HepG2 (cell line): ENCODE data around the gene GPR22. TPM values are rescaled to one million over a fixed set of nuclear protein-coding genes. Genes with fewer than 3 reads are reported as not detected.

Source experiments
- ATAC-seq: fragments of 200-7000 bp; cut with Tn5 transposase; 3 replicates; pipeline ENCODE4 v1.9.1; 2020; ENCODE audit warnings: mild to moderate bottlenecking, moderate library complexity
- BruUV-seq: library from RNA; stranded (reverse); fragments of 400-500 nt; replicated peaks from 2 replicates; lab custom pipeline; 2021; lab: Mats Ljungman, UMichigan
- CTCF ChIA-PET: fragments of 300-600 bp; formaldehyde crosslinking; extraction: SDS; loops from one replicate; lab custom pipeline; 2021; ENCODE audit warnings: low total read pairs, inconsistent platforms, low intra/inter-chr PET ratio; lab: Yijun Ruan, JAX
- POLR2A ChIA-PET: fragments of 350-600 bp; sonication (Branson Sonifier 250); formaldehyde crosslinking; loops from one replicate; lab custom pipeline; 2020; ENCODE audit warnings: antibody characterized with exemption, inconsistent platforms; lab: Yijun Ruan, JAX
- DNase-seq: peaks from one replicate; pipeline ENCODE4 v3.0.0-alpha.2; 2015; ENCODE audit warnings: low spot score
- FAIRE-seq: peaks from 3 replicates; lab custom pipeline; 2011; peaks lifted over from hg19 to GRCh38; lab: Jason Lieb, UNC
- H2AFZ ChIP-seq: one replicate; pipeline ENCODE4 v1.6.1; 2011; ENCODE audit warnings: low read length, inconsistent platforms
- H3K27ac ChIP-seq: fragments of 300-600 bp; 3 replicates; pipeline ENCODE4 v1.8.0; 2011; ENCODE audit warnings: mixed run types, mild to moderate bottlenecking, mixed read lengths, low read length, inconsistent platforms; ENCODE audit not compliant: insufficient read depth; ENCODE audit errors: extremely low read length
- H3K27me3 ChIP-seq, 2 experiments: fragments of 200-600 bp in 1 of 2; 2 replicates in 1 of 2; 3 replicates in 1 of 2; pipeline versions ENCODE4 v1.6.0 to v1.8.0; 2011; ENCODE audit warnings: low read length in 2 of 2, mild to moderate bottlenecking in 2 of 2, moderate library complexity in 2 of 2, inconsistent platforms in 1 of 2; ENCODE audit not compliant: insufficient read depth in 2 of 2, control insufficient read depth in 1 of 2
- H3K36me3 ChIP-seq, 2 experiments: fragments of 200-600 bp in 1 of 2; replicated peaks in 1 of 2; 2 replicates in 1 of 2; 3 replicates in 1 of 2; pipeline versions ENCODE4 v1.5.1 to v1.8.0; 2011; ENCODE audit warnings: low read length in 2 of 2, inconsistent platforms in 1 of 2; ENCODE audit not compliant: insufficient read depth in 2 of 2, control insufficient read depth in 1 of 2
- H3K4me1 ChIP-seq: 2 replicates; pipeline ENCODE4 v1.5.1; 2012; ENCODE audit warnings: low read length, inconsistent platforms; ENCODE audit not compliant: insufficient read depth
- H3K4me2 ChIP-seq: 2 replicates; pipeline ENCODE4 v1.6.0; 2011; ENCODE audit warnings: low read depth, low read length, inconsistent platforms
- H3K4me3 ChIP-seq, 3 experiments: fragments of 200-600 bp in 1 of 3; sonication (generic), shearing (Covaris generic) in 1 of 3; replicated peaks in 1 of 3; 2 replicates each; pipeline ENCODE4 v1.5.1; 2011 to 2016; ENCODE audit warnings: low read length in 3 of 3, inconsistent platforms in 2 of 3, low read depth in 2 of 3, mild to moderate bottlenecking in 2 of 3, control low read depth in 1 of 3, mixed read lengths in 1 of 3; ENCODE audit not compliant: insufficient read depth in 1 of 3
- H3K79me2 ChIP-seq: one replicate; pipeline ENCODE4 v1.6.1; 2011; ENCODE audit warnings: low read length, inconsistent platforms; ENCODE audit not compliant: insufficient read depth
- H3K9ac ChIP-seq: 2 replicates; pipeline ENCODE4 v1.6.0; 2011; ENCODE audit warnings: mild to moderate bottlenecking, low read depth, low read length, inconsistent platforms; ENCODE audit not compliant: insufficient read depth
- H3K9me3 ChIP-seq: 2 replicates; pipeline ENCODE4 v1.5.1; 2012; ENCODE audit warnings: mild to moderate bottlenecking, low read length
- H4K20me1 ChIP-seq: 2 replicates; pipeline ENCODE4 v1.6.0; 2011; ENCODE audit warnings: inconsistent platforms, mild to moderate bottlenecking, low read length, moderate library complexity; ENCODE audit not compliant: insufficient read depth
- ARHGAP35 ChIP-seq: sonication (generic); formaldehyde crosslinking; IDR thresholded peaks from 2 replicates; pipeline ENCODE4 v1.9.0; 2022; ENCODE audit warnings: mild to moderate bottlenecking, inconsistent platforms, moderate library complexity, missing genetic modification reagents, borderline replicate concordance
- CSRNP1 ChIP-seq: sonication (generic); formaldehyde crosslinking; IDR thresholded peaks from 2 replicates; pipeline ENCODE4 v1.8.1; 2023; ENCODE audit warnings: mild to moderate bottlenecking, missing genetic modification reagents
- HDAC2 ChIP-seq: sonication (generic); formaldehyde crosslinking; IDR thresholded peaks from 2 replicates; pipeline ENCODE4 v1.4.0; 2020; ENCODE audit warnings: missing genetic modification reagents
- HMGXB3 ChIP-seq: sonication (generic); formaldehyde crosslinking; IDR thresholded peaks from 2 replicates; pipeline ENCODE4 v1.4.0; 2020; ENCODE audit warnings: missing genetic modification reagents, borderline replicate concordance
- SAP130 ChIP-seq: IDR thresholded peaks from 2 replicates; pipeline ENCODE4 v1.6.1; 2016; ENCODE audit warnings: low read depth
- TRIM22 ChIP-seq: fragments of 450-650 bp; IDR thresholded peaks from 2 replicates; pipeline ENCODE4 v1.6.1; 2017
- U2AF2 ChIP-seq: fragments of 200-400 bp; formaldehyde crosslinking; IDR thresholded peaks from 2 replicates; pipeline ENCODE4 v1.6.1; 2017; ENCODE audit warnings: low read depth, mild to moderate bottlenecking, low read length
- UBTF ChIP-seq: sonication (generic); formaldehyde crosslinking; IDR thresholded peaks from 2 replicates; pipeline ENCODE4 v1.4.0; 2020; ENCODE audit warnings: mild to moderate bottlenecking, missing genetic modification reagents
- ZFP82 ChIP-seq: sonication (generic); formaldehyde crosslinking; IDR thresholded peaks from 2 replicates; pipeline ENCODE4 v1.5.1; 2020; ENCODE audit warnings: mild to moderate bottlenecking, missing genetic modification reagents, borderline replicate concordance
- ZNF460 ChIP-seq: sonication (generic); formaldehyde crosslinking; IDR thresholded peaks from 2 replicates; pipeline ENCODE4 v1.5.1; 2020; ENCODE audit warnings: missing genetic modification reagents, mild to moderate bottlenecking, borderline replicate concordance
- ZNF501 ChIP-seq: sonication (generic); formaldehyde crosslinking; IDR thresholded peaks from 2 replicates; pipeline ENCODE4 v1.5.1; 2020; ENCODE audit warnings: mild to moderate bottlenecking, moderate library complexity, missing genetic modification reagents
- ZNF784 ChIP-seq: sonication (generic); formaldehyde crosslinking; IDR thresholded peaks from 2 replicates; pipeline ENCODE4 v1.5.1; 2020; ENCODE audit warnings: missing genetic modification reagents, mild to moderate bottlenecking, borderline replicate concordance
- ZNF816 ChIP-seq: sonication (generic); formaldehyde crosslinking; IDR thresholded peaks from 2 replicates; pipeline ENCODE4 v1.8.0; 2022; ENCODE audit warnings: missing genetic modification reagents, mild to moderate bottlenecking, borderline replicate concordance
- WGBS: methylation state at CpG from one replicate; pipeline ENCODE4 v1.1.6; 2017; ENCODE audit warnings: low lambda C conversion rate; 5-methylcytosine and 5-hydroxymethylcytosine counted together
- in situ Hi-C: cut with HindIII; loops from 2 replicates; pipeline ENCODE4 v1.10.0; 2017; ENCODE audit warnings: low pct_unique_long_range_greater_than_20kb; ENCODE audit not compliant: extremely low pct_ligation_motif_present
- intact Hi-C: fragments of 100-400 bp; cut with micrococcal nuclease; formaldehyde crosslinking; loops from one replicate; pipeline ENCODE4 v1.10.0; 2022; ENCODE audit not compliant: unreplicated experiment
- polyA plus RNA-seq, 8 experiments: library from polyadenylated mRNA; depleted of rRNA in 3 of 8; stranded (reverse) in 7 of 8; unstranded in 1 of 8; fragments of >200 nt; fragmentation: Illumina TruSeq in 4 of 8; extraction: Trizol in 4 of 8; gene quantifications; 2 replicates each; pipeline versions ENCODE4 v1.2.1 to v1.2.3, GENCODE V29; 2011 to 2016; ENCODE audit warnings: low read depth in 4 of 8, missing spikeins in 1 of 8, mixed read lengths in 1 of 8; ENCODE audit not compliant: insufficient read depth in 1 of 8
- total RNA-seq, 5 experiments: library from RNA; depleted of rRNA; stranded (reverse); fragments of >200 nt; fragmentation: Illumina TruSeq; extraction: Trizol; gene quantifications; 2 replicates each; pipeline ENCODE4 v1.2.3, GENCODE V29; 2016; ENCODE audit warnings: low read depth in 1 of 5

GPR22 gene
- total and polyA plus RNA-seq, 2 of the 13 experiments (the other 11 are each of a cell fraction or from before 2014, with no cell fraction given), result not detected

- TF ChIP-seq TRIM22 (no peak), ZNF501 (CRISPR knock-in tag) (no peak), ZNF784 (CRISPR knock-in tag) (no peak), U2AF2 (no peak)
Observed at GRCh38 chr7:107469929-107470328, at the start of gene GPR22 (continued).

- Histone ChIP-seq H3K9me3 (no peaks in the 10 kb centered on the region), H3K79me2 (no peaks in the 10 kb centered on the region), H3K9ac (no peak overlapping the region), H3K4me1 (no peaks in the 10 kb centered on the region), H2AFZ (no peak overlapping the region), H3K27me3 (no peaks in the 10 kb centered on the region), H4K20me1 (no peaks in the 10 kb centered on the region), H3K4me2 (no peak overlapping the region), H3K36me3 (peaks cover 0 to 8% of the 10 kb centered on the region in 2 experiments; a peak in 1 of 5 replicates), H3K4me3 (no peak overlapping the region), H3K27ac (no peak overlapping the region)
- in situ Hi-C loops, result no loop called here
- POLR2A ChIA-PET, result no interaction called here
- 99% methylated on average over 5 of the region's 5 CpGs for WGBS
- no TSS peak for BruUV-seq
- no peak for FAIRE-seq
- CTCF ChIA-PET, result no interaction called here
- no peak for DNase-seq
- ATAC-seq, result no peak
- intact Hi-C loops, result no loop called here
- TF ChIP-seq HMGXB3 (no peak), CSRNP1 (no peak), ZNF460 (no peak), UBTF (CRISPR knock-in tag) (no peak), ZNF816 (CRISPR knock-in tag) (no peak), SAP130 (CRISPR knock-in tag) (no peak), ZFP82 (no peak), ARHGAP35 (CRISPR knock-in tag) (no peak), HDAC2 (CRISPR knock-in tag) (no peak)
Observed at GRCh38 chr7:107427462-107427861, 42.4 kb upstream of the GPR22 start.
